Neutrophil (primary cell): ENCODE measurements around the gene CBR1.

Experiments
- H3K27ac ChIP-seq: fragments of 200-600 bp; sonication (generic); 2 replicates; pipeline ENCODE4 v1.5.1; 2016; ENCODE audit warnings: mild to moderate bottlenecking, moderate library complexity
- H3K27me3 ChIP-seq: fragments of 200-600 bp; sonication (generic); 2 replicates; pipeline ENCODE4 v1.6.0; 2016; ENCODE audit warnings: mild to moderate bottlenecking
- H3K36me3 ChIP-seq: fragments of 200-600 bp; sonication (generic); 2 replicates; pipeline ENCODE4 v1.5.1; 2017
- H3K4me1 ChIP-seq, 2 experiments: fragments of 200-600 bp in 1 of 2; sonication (generic) in 1 of 2; 1 replicate in 1 of 2; 2 replicates in 1 of 2; pipeline versions ENCODE4 v1.5.1 to v1.6.1; 2013 to 2016; ENCODE audit warnings: low read depth in 1 of 2, low read length in 1 of 2, mild to moderate bottlenecking in 1 of 2, moderate library complexity in 1 of 2; ENCODE audit not compliant: control insufficient read depth in 1 of 2, insufficient read depth in 1 of 2
- H3K4me3 ChIP-seq, 2 experiments: fragments of 200-600 bp in 1 of 2; sonication (generic) in 1 of 2; 1 replicate in 1 of 2; 2 replicates in 1 of 2; pipeline ENCODE4 v1.5.1; 2013 to 2016; ENCODE audit warnings: low read depth in 1 of 2, low read length in 1 of 2, mild to moderate bottlenecking in 1 of 2, moderate library complexity in 1 of 2
- H3K9me3 ChIP-seq: fragments of 200-600 bp; sonication (generic); 2 replicates; pipeline ENCODE4 v1.5.1; 2016
- TF ChIP-seq, protein P1 (sequence below): fragments of 200-600 bp; sonication (generic); IDR thresholded peaks from 2 replicates; pipeline ENCODE4 v1.5.1; 2016; ENCODE audit warnings: antibody characterized with exemption

Gene CBR1

DNA sequence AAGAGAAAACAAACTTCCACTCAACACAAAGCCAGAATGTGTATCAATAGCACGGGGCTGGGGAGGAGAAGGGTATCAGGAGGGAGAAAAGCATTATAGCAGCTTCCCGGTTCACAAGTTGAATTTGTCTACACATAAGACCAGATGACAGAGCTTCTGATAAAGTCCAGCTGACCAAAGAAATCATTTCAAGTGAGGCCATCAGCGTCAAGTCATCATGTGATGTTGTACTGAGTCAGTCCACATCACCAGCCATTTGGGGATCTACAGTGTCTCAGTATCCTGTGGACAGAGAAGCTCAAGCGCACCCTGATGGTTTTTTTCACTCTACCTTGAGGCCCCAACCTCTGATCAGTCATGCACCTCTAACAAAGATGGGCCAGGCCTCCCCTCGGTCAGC, 42.5 kb upstream of the CBR1 start:
- TF ChIP-seq, protein P1, sequence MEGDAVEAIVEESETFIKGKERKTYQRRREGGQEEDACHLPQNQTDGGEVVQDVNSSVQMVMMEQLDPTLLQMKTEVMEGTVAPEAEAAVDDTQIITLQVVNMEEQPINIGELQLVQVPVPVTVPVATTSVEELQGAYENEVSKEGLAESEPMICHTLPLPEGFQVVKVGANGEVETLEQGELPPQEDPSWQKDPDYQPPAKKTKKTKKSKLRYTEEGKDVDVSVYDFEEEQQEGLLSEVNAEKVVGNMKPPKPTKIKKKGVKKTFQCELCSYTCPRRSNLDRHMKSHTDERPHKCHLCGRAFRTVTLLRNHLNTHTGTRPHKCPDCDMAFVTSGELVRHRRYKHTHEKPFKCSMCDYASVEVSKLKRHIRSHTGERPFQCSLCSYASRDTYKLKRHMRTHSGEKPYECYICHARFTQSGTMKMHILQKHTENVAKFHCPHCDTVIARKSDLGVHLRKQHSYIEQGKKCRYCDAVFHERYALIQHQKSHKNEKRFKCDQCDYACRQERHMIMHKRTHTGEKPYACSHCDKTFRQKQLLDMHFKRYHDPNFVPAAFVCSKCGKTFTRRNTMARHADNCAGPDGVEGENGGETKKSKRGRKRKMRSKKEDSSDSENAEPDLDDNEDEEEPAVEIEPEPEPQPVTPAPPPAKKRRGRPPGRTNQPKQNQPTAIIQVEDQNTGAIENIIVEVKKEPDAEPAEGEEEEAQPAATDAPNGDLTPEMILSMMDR: no peak
- no peaks in the 10 kb centered on the region for H3K36me3 ChIP-seq
- no peaks in the 10 kb centered on the region for H3K9me3 ChIP-seq
- H3K27me3 ChIP-seq: no peaks in the 10 kb centered on the region
- H3K27ac ChIP-seq: no peak overlapping the region
- H3K4me3 ChIP-seq: no peak overlapping the region
- H3K4me1 ChIP-seq: peaks cover 0 to 4% of the 10 kb centered on the region in 2 experiments

DNA sequence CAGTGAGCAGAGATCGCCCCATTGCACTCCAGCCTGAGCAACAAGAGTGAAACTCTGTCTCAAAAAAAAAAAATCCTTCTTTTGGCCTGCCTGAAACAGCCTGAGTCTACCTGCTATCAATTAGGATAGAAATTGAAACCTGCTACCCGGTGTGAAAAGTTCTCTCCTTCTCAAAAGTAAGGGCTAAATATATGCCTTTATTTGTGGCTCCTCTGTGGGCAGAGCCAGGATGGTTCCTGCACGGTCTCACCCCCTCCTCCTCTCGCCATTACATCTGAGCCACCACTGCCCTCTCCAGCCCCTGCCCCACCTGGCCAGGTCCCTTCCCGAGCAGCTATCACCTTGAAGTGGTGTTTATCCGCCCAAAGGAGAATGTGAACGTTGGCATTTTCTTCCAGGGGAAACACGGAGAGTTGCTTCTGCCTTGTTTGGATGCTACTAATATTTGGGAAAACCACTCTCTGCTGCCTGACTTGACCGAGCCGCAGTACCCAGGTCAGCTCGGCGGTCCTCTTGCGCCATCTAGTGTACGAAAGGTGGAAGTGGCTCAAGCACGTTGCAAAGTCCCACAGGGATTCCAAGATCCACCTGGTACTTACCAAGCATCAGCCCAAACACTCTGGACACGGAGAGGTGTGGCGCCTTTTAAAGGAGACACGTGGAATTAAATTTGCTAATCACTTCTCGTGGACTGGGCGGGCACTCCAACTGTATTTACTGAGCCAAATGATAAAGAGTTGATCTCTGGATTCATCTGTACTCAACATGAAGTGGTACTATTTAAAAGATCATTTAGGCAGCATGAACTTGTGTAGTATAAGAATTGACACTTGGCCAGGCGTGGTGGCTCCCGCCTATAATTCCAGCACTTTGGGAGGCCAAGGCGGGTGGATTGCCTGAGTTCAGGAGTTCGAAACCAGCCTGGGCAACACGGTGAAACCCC, 41.4 kb upstream of the CBR1 start:
- H3K27ac ChIP-seq: no peak overlapping the region
- H3K27me3 ChIP-seq: no peaks in the 10 kb centered on the region
- H3K4me1 ChIP-seq: peaks cover 0 to 4% of the 10 kb centered on the region in 2 experiments
- no peaks in the 10 kb centered on the region for H3K36me3 ChIP-seq
- H3K9me3 ChIP-seq: no peaks in the 10 kb centered on the region
- no peak overlapping the region for H3K4me3 ChIP-seq
- TF ChIP-seq, protein P1: peak; percentile 90

DNA sequence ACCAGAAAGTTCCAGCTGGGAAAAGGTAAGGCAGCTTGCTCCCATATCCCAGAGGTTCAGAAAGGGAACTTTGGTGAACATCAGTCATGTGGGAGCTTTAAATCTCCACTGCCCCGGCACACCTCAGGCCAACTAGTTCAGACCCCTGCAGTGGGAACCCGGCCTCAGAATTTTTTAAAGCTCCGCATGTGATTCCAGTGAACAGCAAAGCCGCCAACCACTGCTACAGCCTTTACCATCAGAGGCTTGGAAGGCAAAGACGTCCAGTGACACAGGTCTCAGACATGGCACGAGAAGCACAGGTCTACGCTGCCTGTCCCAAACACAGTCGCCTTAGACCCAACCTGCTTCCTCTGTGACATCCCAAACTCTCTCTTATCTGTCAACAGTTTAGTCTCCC, 40.5 kb upstream of the CBR1 start:
- Histone ChIP-seq H3K9me3 (no peaks in the 10 kb centered on the region), H3K4me1 (peaks cover 0 to 4% of the 10 kb centered on the region in 2 experiments), H3K4me3 (no peak overlapping the region), H3K27ac (no peak overlapping the region), H3K36me3 (peaks cover 6% of the 10 kb centered on the region), H3K27me3 (no peaks in the 10 kb centered on the region)
- TF ChIP-seq, protein P1: no peak

DNA sequence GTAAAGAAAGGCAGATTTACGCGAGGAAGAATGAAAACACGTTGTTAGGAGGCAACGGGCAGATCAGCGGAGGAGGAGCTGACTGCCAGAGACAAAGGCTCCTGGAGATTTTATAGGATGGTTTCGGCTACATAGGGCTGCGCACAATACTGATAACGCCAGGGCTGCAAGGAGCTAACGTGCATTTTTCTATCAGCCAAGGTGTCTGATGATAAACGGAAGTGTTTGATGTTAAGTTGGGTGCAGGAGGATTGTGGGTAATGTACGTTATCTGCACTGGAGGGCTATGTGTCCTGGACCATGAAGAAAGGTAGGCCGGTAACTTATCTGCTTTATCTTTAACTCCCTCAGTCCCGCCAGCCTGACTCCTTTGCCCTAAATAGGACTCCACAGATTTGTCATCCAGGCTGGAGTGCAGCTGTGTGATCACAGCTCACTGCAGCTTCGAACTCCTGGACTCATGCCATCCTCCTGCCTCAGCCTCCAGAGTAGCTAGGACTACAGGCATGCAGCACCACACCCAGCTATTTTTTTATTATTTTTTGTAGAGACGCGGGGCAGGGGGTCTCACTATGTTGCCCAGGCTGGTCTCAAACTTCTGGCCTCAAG, 39.1 kb upstream of the CBR1 start:
- Histone ChIP-seq H3K27me3 (no peaks in the 10 kb centered on the region), H3K4me1 (peaks cover 0 to 4% of the 10 kb centered on the region in 2 experiments), H3K9me3 (no peaks in the 10 kb centered on the region), H3K27ac (no peak overlapping the region), H3K4me3 (no peak overlapping the region), H3K36me3 (peaks cover 19% of the 10 kb centered on the region)
- TF ChIP-seq, protein P1: no peak

DNA sequence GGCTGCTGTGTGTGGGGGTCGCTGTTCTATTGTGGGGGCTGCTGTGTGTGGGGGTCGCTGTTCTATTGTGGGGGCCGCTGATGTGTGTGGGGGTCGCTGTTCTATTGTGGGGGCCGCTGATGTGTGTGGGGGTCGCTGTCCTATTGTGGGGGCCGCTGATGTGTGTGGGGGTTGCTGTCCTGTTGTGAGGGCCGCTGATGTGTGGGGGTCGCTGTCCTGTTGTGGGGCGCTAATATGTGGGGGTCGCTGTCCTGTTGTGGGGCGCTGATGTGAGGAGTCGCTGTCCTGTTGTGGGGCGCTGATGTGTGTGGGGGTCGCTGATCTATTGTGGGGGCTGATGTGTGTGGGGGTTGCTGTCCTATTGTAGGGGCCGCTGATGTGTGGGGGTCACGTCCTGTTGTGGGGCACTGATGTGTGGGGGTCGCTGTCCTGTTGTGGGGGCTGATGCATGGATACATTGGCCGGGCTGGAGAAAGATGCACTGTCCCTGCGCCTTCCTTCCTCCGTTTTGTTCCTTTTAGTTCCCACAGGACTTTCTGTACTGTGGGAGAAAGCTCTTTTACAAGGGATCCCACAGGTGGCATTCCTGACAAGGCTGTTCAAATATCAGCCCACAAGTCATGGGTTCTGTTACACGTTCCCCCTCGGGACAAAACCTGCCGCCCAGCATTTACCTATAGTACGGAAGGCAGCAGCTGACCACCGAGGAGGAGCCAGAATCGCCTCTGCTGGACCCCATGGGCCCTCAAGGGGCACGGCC, 37.0 kb upstream of the CBR1 start:
- Histone ChIP-seq H3K27me3 (no peaks in the 10 kb centered on the region), H3K9me3 (no peaks in the 10 kb centered on the region), H3K36me3 (peaks cover 36% of the 10 kb centered on the region), H3K27ac (no peak overlapping the region), H3K4me1 (peaks cover 0 to 4% of the 10 kb centered on the region in 2 experiments), H3K4me3 (no peak overlapping the region)
- TF ChIP-seq, protein P1: no peak
